IgD-negative memory B cell (primary cell): Measurements from ENCODE around the gene HCLS1. TPM values are rescaled to one million over a fixed set of nuclear protein-coding genes. Genes with fewer than 3 reads are reported as not detected.
"Not testable (repeated sequence)": the region's sequence is repeated elsewhere in the genome, so short reads cannot be mapped to it uniquely, and the experiment has no call there.

Source experiments
- H3K27ac Mint-ChIP-seq, 3 donors: one replicate each; pipeline ENCODE4 v1.8.0; 2020 to 2022; ENCODE audit warnings: mild to moderate bottlenecking in 3 of 3, mixed read lengths in 3 of 3, moderate library complexity in 1 of 3
- H3K27me3 Mint-ChIP-seq: one replicate; pipeline ENCODE4 v1.8.0; 2021; ENCODE audit warnings: mixed read lengths
- H3K36me3 Mint-ChIP-seq: one replicate; pipeline ENCODE4 v1.8.0; 2020; ENCODE audit warnings: mild to moderate bottlenecking, mixed read lengths
- H3K4me1 Mint-ChIP-seq, 3 donors: one replicate each; pipeline ENCODE4 v1.8.0; 2020 to 2022; ENCODE audit warnings: mixed read lengths in 3 of 3, mild to moderate bottlenecking in 1 of 3
- H3K4me3 Mint-ChIP-seq, 4 donors: one replicate each; pipeline ENCODE4 v1.8.0; 2020 to 2022; ENCODE audit warnings: mild to moderate bottlenecking in 4 of 4, mixed read lengths in 4 of 4, moderate library complexity in 3 of 4
- H3K9me3 Mint-ChIP-seq, 3 donors: one replicate each; pipeline ENCODE4 v1.8.0; 2020 to 2021; ENCODE audit warnings: mixed read lengths in 3 of 3, mild to moderate bottlenecking in 1 of 3
- polyA plus RNA-seq: library from polyadenylated mRNA; unstranded; fragments of 300-500 nt; fragmentation: Illumina TruSeq; gene quantifications from one replicate; pipeline ENCODE4 v1.2.3, GENCODE V29; 2021

The HCLS1 gene, protein sequence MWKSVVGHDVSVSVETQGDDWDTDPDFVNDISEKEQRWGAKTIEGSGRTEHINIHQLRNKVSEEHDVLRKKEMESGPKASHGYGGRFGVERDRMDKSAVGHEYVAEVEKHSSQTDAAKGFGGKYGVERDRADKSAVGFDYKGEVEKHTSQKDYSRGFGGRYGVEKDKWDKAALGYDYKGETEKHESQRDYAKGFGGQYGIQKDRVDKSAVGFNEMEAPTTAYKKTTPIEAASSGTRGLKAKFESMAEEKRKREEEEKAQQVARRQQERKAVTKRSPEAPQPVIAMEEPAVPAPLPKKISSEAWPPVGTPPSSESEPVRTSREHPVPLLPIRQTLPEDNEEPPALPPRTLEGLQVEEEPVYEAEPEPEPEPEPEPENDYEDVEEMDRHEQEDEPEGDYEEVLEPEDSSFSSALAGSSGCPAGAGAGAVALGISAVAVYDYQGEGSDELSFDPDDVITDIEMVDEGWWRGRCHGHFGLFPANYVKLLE
- polyA plus RNA-seq: 468 TPM

DNA sequence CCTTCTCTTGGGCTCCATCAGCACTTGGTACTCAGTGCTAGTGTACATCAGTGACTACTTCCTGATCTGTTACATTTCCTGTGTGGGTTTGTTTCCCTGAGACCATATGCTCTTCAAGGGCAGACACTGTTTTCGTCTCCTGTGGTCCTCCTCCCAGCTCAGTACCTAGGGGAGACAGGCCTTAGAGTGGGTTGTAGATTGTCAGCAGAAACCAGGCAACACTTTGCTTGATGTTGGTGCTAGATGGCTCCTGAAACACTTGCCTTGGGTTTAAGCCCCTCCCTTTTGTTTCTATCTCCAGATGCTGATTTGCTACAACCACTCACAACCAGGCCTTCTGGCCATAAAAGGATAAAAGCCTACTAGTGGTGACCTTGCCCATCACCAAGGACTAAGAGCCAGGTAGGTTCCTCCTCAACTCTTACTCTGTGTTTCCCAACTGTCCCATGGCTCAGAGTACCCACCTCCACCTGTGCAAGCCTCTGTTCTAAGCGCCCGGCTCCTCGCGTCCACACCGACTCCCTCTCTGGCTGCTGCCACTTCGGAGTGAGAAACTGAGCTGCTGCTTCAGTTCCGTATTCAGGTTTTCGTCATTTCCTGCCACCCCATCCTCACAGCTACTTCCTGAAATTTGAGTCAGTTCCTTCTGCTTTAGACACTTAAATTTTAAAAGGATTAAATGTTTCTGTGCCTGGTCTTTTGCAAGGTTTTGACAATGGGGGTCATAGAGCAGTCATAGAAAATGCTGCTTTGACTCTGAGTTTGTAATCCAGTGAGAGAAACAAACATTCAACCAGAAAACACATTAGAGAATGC is at the start of gene HCLS1:
Gene HCLS1 (minus strand): TSS at position 548 of the 816 bp plus-strand sequence. CDS start 2,556 bp downstream, outside the sequence.
- Mint-ChIP-seq H3K27me3 (no peaks in the 10 kb centered on the region), H3K27ac (peak within 1 kb of the TSS; percentile 93 to 100 (median 94)), H3K4me1 (peaks cover 25 to 50% (median 35%) of the 10 kb centered on the region in 3 donors), H3K9me3 (peaks cover 1 to 5% (median 2%) of the 10 kb centered on the region in 3 donors), H3K4me3 (peak within 1 kb of the TSS; percentile 92 to 98 (median 96)), H3K36me3 (peaks cover 15% of the 10 kb centered on the region)

DNA sequence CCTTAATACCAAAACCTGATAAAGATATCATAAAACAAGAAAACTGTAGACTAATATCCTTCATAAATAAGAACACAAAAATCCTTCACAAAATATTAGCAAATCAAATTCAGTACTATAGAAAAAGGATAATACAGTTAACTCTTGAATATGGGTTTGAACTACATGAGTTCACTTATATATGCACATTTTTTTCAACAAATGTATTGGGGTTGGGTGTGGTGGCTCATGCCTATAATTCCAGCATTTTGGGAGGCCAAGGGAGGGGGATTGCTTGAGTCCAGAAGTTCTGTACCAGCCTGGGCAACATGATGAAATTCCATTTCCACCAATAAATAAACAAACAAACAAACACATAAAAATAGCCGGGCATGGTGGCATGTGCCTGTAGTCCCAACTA is 49.6 kb upstream of the HCLS1 start:
- H3K27ac Mint-ChIP-seq: no peak overlapping the region
- peaks cover 19% of the 10 kb centered on the region for H3K36me3 Mint-ChIP-seq
- no peaks in the 10 kb centered on the region for H3K9me3 Mint-ChIP-seq
- H3K27me3 Mint-ChIP-seq: no peaks in the 10 kb centered on the region
- no peak overlapping the region for H3K4me3 Mint-ChIP-seq
- H3K4me1 Mint-ChIP-seq: peaks cover 0 to 6% (median 5%) of the 10 kb centered on the region in 3 donors

DNA sequence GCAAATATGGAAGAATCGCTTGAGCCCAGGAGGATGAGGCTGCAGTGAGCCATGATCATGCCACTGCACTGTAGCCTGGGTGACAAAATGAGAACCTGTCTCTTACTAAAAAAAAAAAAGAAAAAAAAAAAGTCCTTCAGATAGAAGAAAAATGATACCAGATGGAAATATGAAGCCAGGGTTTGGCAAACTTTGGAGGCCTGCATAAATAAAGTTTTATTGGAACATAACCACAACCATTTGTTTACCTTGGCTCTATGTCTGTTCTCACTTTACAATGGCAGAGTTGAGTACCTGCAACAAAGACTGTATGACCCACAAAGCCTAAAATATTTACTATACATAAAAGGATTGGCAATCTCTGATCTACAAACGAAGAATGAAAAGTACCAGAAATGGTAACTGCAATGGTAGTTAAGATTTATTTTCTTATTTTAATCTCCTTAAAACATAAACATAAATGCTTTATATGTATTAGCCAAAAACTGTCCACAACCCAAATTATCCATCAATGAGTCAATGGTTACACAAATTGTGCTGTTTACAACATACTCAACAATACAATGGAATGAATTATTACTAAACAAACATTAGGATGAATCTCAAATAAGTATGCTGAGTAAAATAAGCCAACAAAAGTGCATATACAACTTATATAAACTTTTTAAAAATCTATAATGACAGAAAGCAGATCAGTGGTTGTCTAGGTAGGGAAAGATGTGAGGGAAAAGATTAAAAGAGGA is 47.0 kb upstream of the HCLS1 start:
- Mint-ChIP-seq H3K4me1 (peaks cover 0 to 6% (median 5%) of the 10 kb centered on the region in 3 donors), H3K36me3 (peaks cover 21% of the 10 kb centered on the region), H3K27me3 (no peaks in the 10 kb centered on the region), H3K9me3 (no peaks in the 10 kb centered on the region), H3K27ac (peak overlapping the region in 1 of 3 donors; percentile 75), H3K4me3 (no peak overlapping the region)

DNA sequence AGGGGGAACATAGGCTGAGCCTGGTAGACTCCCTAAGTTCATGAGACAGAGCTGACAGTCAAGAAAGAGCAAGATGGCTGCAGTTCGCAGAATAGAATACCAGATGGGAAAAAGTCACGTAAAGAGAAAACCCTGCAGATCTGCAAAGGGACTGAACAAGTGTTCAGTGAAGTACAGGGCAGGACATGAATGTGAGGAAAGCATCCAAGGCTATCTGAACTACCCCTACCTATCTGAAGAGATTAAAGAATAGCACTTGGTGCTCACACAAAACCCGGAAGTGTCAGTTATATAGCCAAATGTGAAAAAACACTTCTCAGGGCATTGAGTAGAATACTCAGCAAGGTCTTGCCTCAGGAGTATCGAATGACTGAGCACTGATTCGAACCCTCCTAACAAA is 44.8 kb upstream of the HCLS1 start:
- no peak overlapping the region for H3K4me3 Mint-ChIP-seq
- no peak overlapping the region for H3K27ac Mint-ChIP-seq
- no peaks in the 10 kb centered on the region for H3K9me3 Mint-ChIP-seq
- no peaks in the 10 kb centered on the region for H3K27me3 Mint-ChIP-seq
- peaks cover 0 to 4% (median 3%) of the 10 kb centered on the region in 3 donors for H3K4me1 Mint-ChIP-seq
- H3K36me3 Mint-ChIP-seq: peaks cover 21% of the 10 kb centered on the region

DNA sequence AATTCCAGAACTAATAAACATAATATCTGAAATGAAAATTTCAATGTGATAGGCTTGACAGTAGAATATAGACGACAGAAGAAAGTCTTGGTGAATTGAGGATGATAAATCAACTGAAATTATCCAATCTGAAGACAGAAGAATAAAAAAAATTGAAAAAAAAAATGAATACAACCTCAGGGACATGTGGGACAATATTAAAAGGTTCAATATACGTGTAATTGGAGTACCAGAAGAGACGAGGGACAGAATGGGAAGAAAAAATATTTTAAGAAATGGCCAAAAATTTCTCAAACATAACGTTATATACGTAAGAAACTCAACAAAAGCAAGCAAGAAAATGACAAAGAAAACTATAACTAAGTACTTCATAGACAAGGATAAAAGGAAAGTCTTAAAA is 43.3 kb upstream of the HCLS1 start:
- Mint-ChIP-seq H3K36me3 (peaks cover 16% of the 10 kb centered on the region), H3K27me3 (no peaks in the 10 kb centered on the region)

DNA sequence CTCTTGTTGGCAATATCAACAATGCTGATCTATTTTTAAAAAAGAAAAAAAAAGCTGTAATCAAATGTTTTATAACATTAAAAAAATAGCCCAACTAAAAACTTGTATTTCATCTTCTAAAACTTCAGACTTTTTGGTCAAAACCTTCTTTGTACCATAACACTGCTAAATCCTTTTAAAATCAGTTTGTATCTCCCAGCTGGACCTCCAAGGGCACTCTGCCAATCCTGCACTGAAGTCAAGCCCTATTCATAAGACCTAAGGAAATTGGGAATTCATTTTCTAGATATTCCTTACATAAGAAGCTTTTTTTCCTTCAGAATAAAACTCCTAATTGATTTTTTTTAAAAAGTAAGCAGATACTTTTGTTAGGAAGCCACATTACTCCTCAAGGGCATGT is 38.2 kb upstream of the HCLS1 start:
- Mint-ChIP-seq H3K4me3 (no peak overlapping the region), H3K36me3 (peaks cover 10% of the 10 kb centered on the region), H3K27ac (no peak overlapping the region)

More for the DNA sequence above, 43.3 kb upstream of the HCLS1 start:
- no peaks in the 10 kb centered on the region for H3K9me3 Mint-ChIP-seq
- H3K4me3 Mint-ChIP-seq: no peak overlapping the region
- H3K4me1 Mint-ChIP-seq: peaks cover 0 to 2% (median 0%) of the 10 kb centered on the region in 3 donors
- no peak overlapping the region for H3K27ac Mint-ChIP-seq

DNA sequence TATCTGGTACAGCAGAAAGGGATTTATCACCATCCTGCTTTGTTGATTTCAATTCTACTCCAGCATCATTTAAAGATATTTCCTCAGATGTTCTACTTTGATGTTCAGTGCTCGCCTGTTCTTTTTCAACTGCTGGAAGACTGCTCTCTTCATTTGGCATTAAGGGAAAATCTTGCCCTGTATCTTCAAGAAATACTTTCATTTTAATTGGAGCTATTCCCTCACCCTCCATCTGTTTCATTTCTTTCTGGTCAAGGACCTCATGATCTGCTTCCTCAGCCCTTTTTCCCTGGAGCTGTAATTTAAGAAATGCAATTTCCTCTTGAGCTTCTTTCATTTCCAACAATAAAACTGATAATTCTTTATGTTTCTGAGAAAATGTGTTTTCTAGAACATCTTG is 37.8 kb upstream of the HCLS1 start:
- H3K4me1 Mint-ChIP-seq: peaks cover 0 to 2% (median 0%) of the 10 kb centered on the region in 3 donors
- H3K27me3 Mint-ChIP-seq: no peaks in the 10 kb centered on the region
- H3K9me3 Mint-ChIP-seq: no peaks in the 10 kb centered on the region
- H3K4me3 Mint-ChIP-seq: no peak overlapping the region
- H3K36me3 Mint-ChIP-seq: peaks cover 8% of the 10 kb centered on the region
- no peak overlapping the region for H3K27ac Mint-ChIP-seq

More for the DNA sequence above, 38.2 kb upstream of the HCLS1 start:
- no peaks in the 10 kb centered on the region for H3K9me3 Mint-ChIP-seq
- no peaks in the 10 kb centered on the region for H3K27me3 Mint-ChIP-seq
- H3K4me1 Mint-ChIP-seq: peaks cover 0 to 2% (median 0%) of the 10 kb centered on the region in 3 donors

DNA sequence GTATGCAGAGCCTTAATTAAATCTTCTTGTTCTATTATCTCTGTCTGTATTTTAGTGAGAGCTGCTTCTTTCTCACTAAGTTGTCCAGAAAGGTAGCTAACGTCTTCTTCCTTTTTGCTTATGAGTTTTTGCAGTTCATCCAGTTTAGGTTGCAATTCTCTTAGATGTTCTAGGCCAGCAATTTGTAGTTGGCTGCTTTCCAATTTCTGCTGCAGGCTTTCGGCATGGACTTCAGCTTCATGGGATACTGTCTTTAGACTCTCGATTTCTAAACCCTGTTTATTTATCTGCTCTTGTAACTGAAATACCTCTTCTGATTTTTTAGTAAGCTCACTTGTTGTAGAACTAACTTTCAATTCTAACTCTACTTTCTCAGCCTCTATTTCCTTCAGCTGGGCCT is 35.5 kb upstream of the HCLS1 start:
- Mint-ChIP-seq H3K36me3 (peaks cover 8% of the 10 kb centered on the region), H3K9me3 (no peaks in the 10 kb centered on the region), H3K27me3 (no peaks in the 10 kb centered on the region)

DNA sequence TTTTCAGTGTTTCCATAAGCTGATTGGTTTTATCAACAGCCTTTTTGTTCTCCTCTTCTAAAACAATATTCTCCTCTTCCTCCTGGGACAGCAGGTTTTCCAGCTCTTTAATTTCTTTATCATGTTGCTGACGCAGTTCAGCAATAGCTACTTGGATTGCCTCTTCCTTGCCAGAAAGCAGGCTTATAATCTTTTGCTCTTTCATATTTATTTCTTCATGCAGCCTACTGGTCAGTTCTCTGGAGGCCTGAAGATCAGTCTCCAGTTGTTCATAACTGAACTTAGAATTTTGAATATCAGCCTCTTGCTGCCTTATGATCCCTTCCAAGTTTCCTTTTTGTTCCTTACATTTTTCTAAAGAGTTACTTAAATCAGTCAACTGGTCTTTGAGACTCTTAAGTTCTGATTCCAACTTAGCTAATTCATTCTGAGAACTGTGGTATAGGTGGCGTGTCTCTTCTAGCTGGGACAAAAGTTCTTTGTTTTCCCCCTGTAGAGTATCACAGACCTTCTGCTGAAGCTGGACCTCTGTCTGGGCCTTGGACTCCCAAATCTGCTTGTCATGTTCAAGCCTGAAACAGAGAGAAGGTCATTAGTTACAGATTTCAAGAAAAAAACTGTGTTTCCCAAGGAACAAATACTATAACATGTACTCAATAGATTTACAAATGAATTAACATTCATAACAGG is 31.5 kb upstream of the HCLS1 start:
- Mint-ChIP-seq H3K36me3 (peaks cover 6% of the 10 kb centered on the region), H3K4me1 (peaks cover 9 to 12% (median 10%) of the 10 kb centered on the region in 3 donors), H3K9me3 (no peaks in the 10 kb centered on the region), H3K4me3 (no peak overlapping the region), H3K27ac (no peak overlapping the region), H3K27me3 (no peaks in the 10 kb centered on the region)

More for the DNA sequence above, 35.5 kb upstream of the HCLS1 start:
- peaks cover 5 to 8% (median 8%) of the 10 kb centered on the region in 3 donors for H3K4me1 Mint-ChIP-seq
- H3K27ac Mint-ChIP-seq: no peak overlapping the region
- H3K4me3 Mint-ChIP-seq: no peak overlapping the region

DNA sequence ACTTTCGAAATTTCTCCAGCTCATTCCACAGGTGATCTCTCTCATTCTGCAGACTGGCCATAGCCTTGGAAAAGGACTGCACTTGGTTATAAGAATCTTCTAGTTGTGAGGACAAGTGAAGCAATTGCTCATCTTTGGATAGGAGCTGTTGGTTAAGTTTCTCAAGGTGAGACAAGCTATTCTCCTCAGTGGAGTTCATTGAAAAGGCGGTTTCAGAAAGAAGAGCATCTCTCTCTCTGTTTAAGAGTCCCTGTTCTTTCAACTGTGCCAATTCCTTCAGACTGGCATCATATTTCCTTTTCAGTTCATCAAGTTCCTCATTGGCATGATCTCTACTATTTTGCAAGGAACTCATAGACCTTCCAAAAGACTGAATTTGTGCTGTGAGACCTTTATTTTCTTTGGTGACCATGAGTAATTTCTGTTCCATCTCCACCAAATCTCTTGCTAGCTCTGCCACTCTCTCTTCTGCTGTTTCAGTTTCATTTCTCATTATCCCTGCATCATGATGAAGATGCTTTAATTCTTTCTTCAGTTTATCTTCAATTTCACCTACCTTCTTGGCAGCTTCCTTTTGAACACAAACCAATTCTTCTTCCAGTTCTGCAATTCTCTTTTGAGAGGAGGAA is 30.2 kb upstream of the HCLS1 start:
- peaks cover 7% of the 10 kb centered on the region for H3K36me3 Mint-ChIP-seq
- no peak overlapping the region for H3K4me3 Mint-ChIP-seq
- H3K9me3 Mint-ChIP-seq: peaks cover 0 to 3% (median 0%) of the 10 kb centered on the region in 3 donors
- H3K27ac Mint-ChIP-seq: peak overlapping the region in 2 of 3 donors; percentile 1 to 63
- H3K4me1 Mint-ChIP-seq: peaks cover 9 to 12% (median 10%) of the 10 kb centered on the region in 3 donors
- H3K27me3 Mint-ChIP-seq: no peaks in the 10 kb centered on the region

DNA sequence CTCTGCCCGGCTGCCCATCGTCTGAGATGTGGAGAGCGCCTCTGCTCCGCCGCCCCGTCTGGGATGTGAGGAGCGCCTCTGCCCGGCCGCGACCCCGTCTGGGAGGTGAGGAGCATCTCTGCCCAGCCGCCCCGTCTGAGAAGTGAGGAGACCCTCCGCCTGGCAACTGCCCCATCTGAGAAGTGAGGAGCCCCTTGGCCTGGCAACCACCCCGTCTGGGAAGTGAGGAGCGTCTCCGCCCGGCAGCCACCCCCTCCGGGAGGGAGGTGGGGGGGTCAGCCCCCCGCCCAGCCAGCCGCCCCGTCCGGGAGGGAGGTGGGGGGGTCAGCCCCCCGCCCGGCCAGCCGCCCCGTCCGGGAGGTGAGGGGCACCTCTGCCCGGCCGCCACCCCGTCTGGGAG is 28.0 kb upstream of the HCLS1 start:
- H3K9me3 Mint-ChIP-seq, H3K27ac Mint-ChIP-seq, H3K27me3 Mint-ChIP-seq, H3K4me3 Mint-ChIP-seq: not testable (repeated sequence)
- H3K4me1 Mint-ChIP-seq: peaks cover 9 to 12% (median 10%) of the 10 kb centered on the region in 3 donors
- peaks cover 17% of the 10 kb centered on the region for H3K36me3 Mint-ChIP-seq

DNA sequence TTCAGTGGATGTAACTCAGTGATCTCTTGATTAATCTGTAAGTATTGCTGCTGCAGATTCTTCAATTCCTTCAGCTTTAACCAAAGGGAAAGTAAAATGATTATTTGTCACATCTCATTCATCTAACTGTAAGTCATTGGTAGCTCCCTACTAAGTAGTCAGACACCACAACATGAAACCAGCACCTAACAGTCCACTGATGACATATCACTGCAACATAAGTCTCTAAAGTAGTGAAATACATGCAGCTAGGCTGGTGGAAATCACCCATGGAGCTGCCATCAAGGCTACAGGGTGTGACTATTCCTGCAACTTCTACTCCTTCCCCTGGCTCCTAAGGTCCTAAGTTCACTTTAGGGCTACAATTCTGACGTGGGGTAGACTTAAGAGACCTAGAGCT is 21.1 kb upstream of the HCLS1 start:
- no peaks in the 10 kb centered on the region for H3K4me1 Mint-ChIP-seq
- H3K4me3 Mint-ChIP-seq: no peak overlapping the region
- peaks cover 18% of the 10 kb centered on the region for H3K36me3 Mint-ChIP-seq
- no peak overlapping the region for H3K27ac Mint-ChIP-seq
- H3K9me3 Mint-ChIP-seq: peaks cover 1 to 8% (median 3%) of the 10 kb centered on the region in 3 donors
- no peaks in the 10 kb centered on the region for H3K27me3 Mint-ChIP-seq

DNA sequence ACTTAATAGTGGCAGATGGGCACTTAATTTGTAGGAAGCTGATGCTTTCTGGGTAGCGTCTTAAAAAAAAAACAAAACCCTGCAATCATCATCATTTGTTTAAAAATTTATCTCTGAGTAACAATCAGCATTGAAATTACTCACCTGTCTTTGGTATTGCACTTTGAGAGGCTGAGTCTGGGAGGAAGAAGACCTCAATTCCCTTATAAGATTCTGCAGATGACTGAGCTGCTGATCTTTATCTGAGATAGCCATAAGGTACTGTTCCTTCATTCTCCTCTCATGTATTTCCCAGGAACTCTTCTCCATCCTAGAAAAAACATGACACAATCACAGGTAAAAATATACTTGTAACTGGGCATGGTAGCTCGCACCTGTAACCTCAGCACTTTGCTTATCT is 16.4 kb upstream of the HCLS1 start:
- Mint-ChIP-seq H3K4me1 (no peaks in the 10 kb centered on the region), H3K36me3 (peaks cover 14% of the 10 kb centered on the region), H3K27ac (peak overlapping the region in 1 of 3 donors; percentile 27), H3K4me3 (no peak overlapping the region), H3K27me3 (no peaks in the 10 kb centered on the region), H3K9me3 (no peaks in the 10 kb centered on the region)

DNA sequence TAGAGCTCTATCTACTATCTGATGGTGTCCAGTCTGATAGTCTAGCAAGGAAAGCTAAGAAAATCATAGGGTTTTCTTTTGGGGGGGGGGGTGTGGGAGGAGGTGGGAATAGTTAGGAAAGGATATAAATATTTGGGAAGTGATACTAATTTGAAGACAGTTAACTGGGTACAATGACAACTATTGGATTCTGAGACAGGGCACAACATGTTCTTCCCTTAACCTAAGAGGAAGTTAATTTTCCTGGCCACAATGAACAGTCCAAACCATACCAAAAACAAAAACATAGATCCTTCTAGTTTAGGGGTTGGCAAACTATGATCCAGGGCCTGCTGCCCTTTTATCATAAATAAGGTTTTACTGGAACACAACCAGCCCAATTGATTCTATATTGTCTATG is 10.0 kb upstream of the HCLS1 start:
- Mint-ChIP-seq H3K27ac (no peak overlapping the region), H3K27me3 (no peaks in the 10 kb centered on the region), H3K9me3 (no peaks in the 10 kb centered on the region), H3K36me3 (peaks cover 10% of the 10 kb centered on the region), H3K4me3 (no peak overlapping the region), H3K4me1 (no peaks in the 10 kb centered on the region)
